ENCODE results near the gene SRSF11.

SRSF11 gene

DNA sequence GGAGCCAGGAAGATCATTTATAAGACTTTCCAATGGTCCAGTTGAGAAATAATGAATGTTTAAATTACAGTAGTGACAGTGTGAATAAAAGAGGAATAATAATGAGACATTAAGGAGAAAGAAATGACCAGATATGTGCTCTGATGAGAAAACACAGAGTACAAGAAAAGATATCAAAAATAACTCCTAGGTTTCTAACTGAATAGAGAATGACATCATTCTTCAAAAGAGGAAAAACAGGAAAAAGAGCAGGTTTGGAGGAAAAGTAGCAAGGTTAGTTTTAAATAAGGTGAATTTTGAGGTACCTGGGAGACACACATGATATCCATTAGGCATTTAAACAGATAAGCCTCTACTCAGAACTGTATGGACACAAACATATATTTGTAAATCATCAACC lies 78.3 kb downstream of the SRSF11 start:
- in situ Hi-C loops (cut with HindIII; ENCODE audit: low sequenced_read_pairs) = no loop called here

All from endothelial cell of hepatic sinusoid (primary cell).